Measurements from ENCODE around the gene ZNF189. TPM values are rescaled to one million over a fixed set of nuclear protein-coding genes. Genes with fewer than 3 reads are reported as not detected.

Gene ZNF189
- total and polyA plus RNA-seq, 11 donors = 10.0 to 34.6 (median 19.3) TPM

DNA sequence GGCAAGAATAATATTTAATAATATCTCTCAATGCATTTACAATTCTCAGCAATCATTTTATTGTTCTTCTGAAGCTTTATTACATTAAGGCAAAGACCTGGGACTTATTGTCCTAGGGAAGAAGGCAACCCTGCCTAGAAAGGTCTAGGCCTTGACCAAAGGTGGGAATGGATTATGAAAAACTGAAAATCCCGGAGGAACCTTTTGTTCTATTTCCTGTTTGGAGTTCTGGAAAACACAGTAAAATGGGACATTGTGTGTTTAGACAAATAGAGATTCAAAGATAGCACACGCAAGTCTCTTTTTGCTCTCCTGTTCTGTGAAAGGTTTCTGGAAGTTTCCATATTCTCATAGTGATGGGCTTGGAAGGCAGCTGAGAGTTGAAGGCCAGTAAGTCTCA lies 45.0 kb upstream of the ZNF189 start:
- WGBS, 4 donors = 69 to 78% (median 74%) methylated on average over 2 of the region's 2 CpGs
- Histone ChIP-seq H3K9me3 (no peaks in the 10 kb centered on the region), H3K4me3 (no peak overlapping the region), H3K36me3 (no peaks in the 10 kb centered on the region), H3K4me1 (no peaks in the 10 kb centered on the region), H3K27ac (no peak overlapping the region), H3K27me3 (peaks cover 0 to 4% (median 0%) of the 10 kb centered on the region in 9 donors)
- DNase-seq (no peak), ATAC-seq (no peak)
- TF ChIP-seq POLR2A (IDR thresholded peaks at IDR 0.05) = no peak
- TF ChIP-seq, protein P1, sequence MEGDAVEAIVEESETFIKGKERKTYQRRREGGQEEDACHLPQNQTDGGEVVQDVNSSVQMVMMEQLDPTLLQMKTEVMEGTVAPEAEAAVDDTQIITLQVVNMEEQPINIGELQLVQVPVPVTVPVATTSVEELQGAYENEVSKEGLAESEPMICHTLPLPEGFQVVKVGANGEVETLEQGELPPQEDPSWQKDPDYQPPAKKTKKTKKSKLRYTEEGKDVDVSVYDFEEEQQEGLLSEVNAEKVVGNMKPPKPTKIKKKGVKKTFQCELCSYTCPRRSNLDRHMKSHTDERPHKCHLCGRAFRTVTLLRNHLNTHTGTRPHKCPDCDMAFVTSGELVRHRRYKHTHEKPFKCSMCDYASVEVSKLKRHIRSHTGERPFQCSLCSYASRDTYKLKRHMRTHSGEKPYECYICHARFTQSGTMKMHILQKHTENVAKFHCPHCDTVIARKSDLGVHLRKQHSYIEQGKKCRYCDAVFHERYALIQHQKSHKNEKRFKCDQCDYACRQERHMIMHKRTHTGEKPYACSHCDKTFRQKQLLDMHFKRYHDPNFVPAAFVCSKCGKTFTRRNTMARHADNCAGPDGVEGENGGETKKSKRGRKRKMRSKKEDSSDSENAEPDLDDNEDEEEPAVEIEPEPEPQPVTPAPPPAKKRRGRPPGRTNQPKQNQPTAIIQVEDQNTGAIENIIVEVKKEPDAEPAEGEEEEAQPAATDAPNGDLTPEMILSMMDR (IDR thresholded peaks at IDR 0.05) = no peak
- intact Hi-C loops (cut with DNase I) = no loop called here

DNA sequence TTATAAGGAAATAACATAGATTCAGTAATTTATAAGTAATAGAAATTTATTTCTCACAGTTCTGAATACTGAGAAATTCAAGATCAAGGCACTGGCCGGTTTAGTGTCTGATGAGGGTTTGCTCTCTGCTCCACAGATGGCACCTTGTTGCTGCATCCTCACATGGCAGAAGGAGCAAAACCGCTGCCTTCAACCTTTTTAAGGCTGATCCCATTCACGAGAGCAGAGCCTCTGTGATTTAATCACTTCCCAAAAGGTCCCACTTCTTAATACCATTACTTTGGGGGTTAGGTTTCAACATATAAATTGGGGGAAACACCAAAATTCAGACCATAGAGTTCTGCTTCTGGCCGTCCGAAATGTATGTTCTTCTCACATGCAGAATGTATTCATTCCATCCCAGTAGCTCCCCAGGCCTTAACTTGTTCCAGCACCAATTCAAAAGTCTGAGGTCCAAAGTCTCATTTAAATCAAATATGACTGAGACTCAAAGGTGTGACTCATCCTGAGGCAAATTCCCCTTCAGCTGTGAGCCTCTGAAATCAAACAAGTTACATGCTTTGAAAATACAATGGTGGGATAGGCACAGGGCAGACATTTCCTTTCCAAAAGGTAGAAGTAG lies 44.4 kb upstream of the ZNF189 start:
- TF ChIP-seq POLR2A (IDR thresholded peaks at IDR 0.05) = no peak
- TF ChIP-seq, protein P1 (IDR thresholded peaks at IDR 0.05) = no peak
- ATAC-seq (no peak), DNase-seq (no peak)
- intact Hi-C loops (cut with DNase I) = no loop called here
- Histone ChIP-seq H3K36me3 (no peaks in the 10 kb centered on the region), H3K4me3 (no peak overlapping the region), H3K4me1 (no peaks in the 10 kb centered on the region), H3K27me3 (peaks cover 0 to 4% (median 0%) of the 10 kb centered on the region in 9 donors), H3K9me3 (no peaks in the 10 kb centered on the region), H3K27ac (no peak overlapping the region)
- WGBS, 4 donors = 84 to 94% (median 88%) methylated on average over 5 of the region's 5 CpGs

DNA sequence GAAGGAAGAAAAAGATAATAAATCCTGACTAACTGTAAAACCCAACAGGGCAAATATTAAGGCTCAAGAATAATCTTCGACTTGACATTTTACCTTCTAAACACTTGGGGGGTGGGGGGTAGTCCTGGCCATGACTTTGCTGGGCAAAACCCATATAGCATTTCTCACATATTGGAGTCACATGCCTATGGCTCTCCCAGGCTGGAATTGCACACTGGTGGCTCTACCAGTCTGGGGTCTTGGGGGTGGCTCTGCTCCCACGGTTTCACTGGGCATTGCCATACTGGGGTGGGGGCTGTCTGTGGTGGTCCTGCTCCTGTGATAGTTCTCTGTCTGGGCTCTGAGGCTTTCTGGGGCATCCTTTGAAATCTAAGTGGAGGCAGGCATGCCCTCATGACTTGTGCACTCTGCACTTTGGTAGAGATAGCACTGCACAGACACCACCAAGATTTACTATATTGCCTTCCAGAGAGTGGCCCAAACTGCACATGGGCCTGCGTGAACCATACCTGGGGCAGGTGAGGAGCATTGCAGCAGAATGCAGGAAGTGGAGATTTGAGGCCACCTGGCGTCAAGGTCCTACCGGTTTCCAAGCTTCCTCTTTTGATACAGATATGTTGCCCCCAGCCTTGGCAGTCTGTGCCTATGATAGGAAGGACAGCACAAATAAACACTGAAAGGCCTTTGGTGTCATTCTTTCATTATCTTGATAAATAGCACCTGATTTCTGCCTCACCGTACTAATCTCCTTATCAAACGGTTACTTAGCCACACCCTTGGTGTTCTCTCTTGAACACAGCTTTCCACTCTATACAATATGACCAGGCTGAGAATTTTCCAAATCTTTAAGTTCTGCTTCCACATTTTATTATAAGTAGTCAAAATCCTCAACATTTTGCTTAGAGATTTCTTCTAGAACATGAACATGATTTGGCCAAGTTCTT lies 43.6 kb upstream of the ZNF189 start:
- intact Hi-C loops (cut with DNase I) = no loop called here
- Histone ChIP-seq H3K9me3 (no peaks in the 10 kb centered on the region), H3K4me3 (no peak overlapping the region), H3K36me3 (no peaks in the 10 kb centered on the region), H3K27ac (no peak overlapping the region), H3K4me1 (no peaks in the 10 kb centered on the region), H3K27me3 (peaks cover 0 to 4% (median 0%) of the 10 kb centered on the region in 9 donors)
- ATAC-seq (no peak), DNase-seq (no peak)
- WGBS, 4 donors = 73 to 78% (median 75%) methylated on average over 6 to 7 of the region's 7 CpGs
- TF ChIP-seq, protein P1 (IDR thresholded peaks at IDR 0.05) = no peak
- no peak for TF ChIP-seq POLR2A (IDR thresholded peaks at IDR 0.05)

DNA sequence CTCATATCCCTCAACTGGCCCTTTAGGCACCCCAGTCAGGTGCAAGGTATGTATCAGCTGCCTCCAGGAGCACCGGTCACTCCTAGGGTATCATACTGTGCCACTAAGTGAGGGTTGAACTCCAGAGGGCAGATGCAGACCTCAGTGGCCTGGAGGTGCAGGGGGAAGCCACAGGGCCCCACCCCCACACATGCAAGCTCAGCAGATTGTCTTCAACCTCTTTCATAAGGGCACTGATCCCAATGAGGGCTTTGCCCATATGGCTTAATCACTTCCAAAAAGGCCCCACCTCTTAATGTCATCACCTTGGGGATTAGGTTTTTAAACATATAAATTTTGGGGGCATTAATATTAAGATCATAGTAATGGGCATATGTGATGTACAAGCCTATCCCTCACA lies 42.0 kb upstream of the ZNF189 start:
- WGBS, 4 donors = 32 to 100% (median 44%) methylated on average over 1 of the region's 1 CpG
- Histone ChIP-seq H3K27ac (no peak overlapping the region), H3K9me3 (no peaks in the 10 kb centered on the region), H3K36me3 (no peaks in the 10 kb centered on the region), H3K4me3 (no peak overlapping the region), H3K27me3 (peaks cover 0 to 4% (median 0%) of the 10 kb centered on the region in 9 donors), H3K4me1 (no peaks in the 10 kb centered on the region)
- intact Hi-C loops (cut with DNase I) = no loop called here
- no peak for DNase-seq
- no peak for ATAC-seq
- no peak for TF ChIP-seq POLR2A (IDR thresholded peaks at IDR 0.05)
- TF ChIP-seq, protein P1 (IDR thresholded peaks at IDR 0.05) = no peak

All from heart left ventricle (tissue), 16 donors.